ENCODE data around the gene CCL27. TPM values are rescaled to one million over a fixed set of nuclear protein-coding genes. Genes with fewer than 3 reads are reported as not detected.
A peak's percentile ranks its signal among the peaks of the same experiment; 100 is the strongest.

CCL27 gene
- total and polyA plus RNA-seq, 2 donors from 2014 or later, result not detected

GRCh38 chr9:34701023-34701768 lies 38.7 kb upstream of the CCL27 start:
- H3K9ac ChIP-seq (ENCODE audit: low read length in 3 of 3), result peak overlapping the region in 2 of 3 donors; percentile 65 to 73
- intact Hi-C loops (cut with DNase I), result no loop called here

GRCh38 chr9:34694811-34695210 lies 32.4 kb upstream of the CCL27 start:
- FAIRE-seq (no peak), DNase-seq (no peak)
- no peak overlapping the region for H3K27ac ChIP-seq (ENCODE audit: low read depth in 2 of 2, low read length in 2 of 2)
- no peak overlapping the region for H3K9ac ChIP-seq (ENCODE audit: low read length in 3 of 3)
- no peaks in the 10 kb centered on the region for H3K9me3 ChIP-seq (ENCODE audit: control insufficient read depth in 2 of 3, insufficient read depth in 1 of 3, low read length in 3 of 3)
- no peaks in the 10 kb centered on the region for H3K4me1 ChIP-seq (ENCODE audit: control insufficient read depth in 2 of 3, insufficient read depth in 2 of 3, low read depth in 1 of 3, low read length in 3 of 3)
- TF ChIP-seq CTCF (IDR thresholded peaks at IDR 0.05; ENCODE audit: borderline replicate concordance, extremely low read depth, insufficient read depth), result no peak
- intact Hi-C loops (cut with DNase I), result no loop called here
- no peak overlapping the region for H3K4me3 ChIP-seq (ENCODE audit: low read length in 3 of 3)
- H3K27me3 ChIP-seq (ENCODE audit: control insufficient read depth, insufficient read depth, low read length), result no peaks in the 10 kb centered on the region
- no peaks in the 10 kb centered on the region for H3K36me3 ChIP-seq (ENCODE audit: control insufficient read depth in 2 of 3, insufficient read depth in 3 of 3, low read length in 3 of 3)

More at GRCh38 chr9:34701023-34701768, 38.7 kb upstream of the CCL27 start:
- Histone ChIP-seq H3K4me3 (ENCODE audit: low read length in 3 of 3) (peak overlapping the region in 2 of 3 donors; percentile 79), H3K27ac (ENCODE audit: low read depth in 2 of 2, low read length in 2 of 2) (peak overlapping the region in 1 of 2 donors; percentile 20), H3K36me3 (ENCODE audit: control insufficient read depth in 2 of 3, insufficient read depth in 3 of 3, low read length in 3 of 3) (no peaks in the 10 kb centered on the region), H3K27me3 (ENCODE audit: control insufficient read depth, insufficient read depth, low read length) (no peaks in the 10 kb centered on the region), H3K9me3 (ENCODE audit: control insufficient read depth in 2 of 3, insufficient read depth in 1 of 3, low read length in 3 of 3) (no peaks in the 10 kb centered on the region), H3K4me1 (ENCODE audit: control insufficient read depth in 2 of 3, insufficient read depth in 2 of 3, low read depth in 1 of 3, low read length in 3 of 3) (peaks cover 0 to 2% (median 0%) of the 10 kb centered on the region in 3 donors)
- TF ChIP-seq CTCF (IDR thresholded peaks at IDR 0.05; ENCODE audit: borderline replicate concordance, extremely low read depth, insufficient read depth), result peak; percentile 78
- FAIRE-seq (no peak), DNase-seq (peak; percentile 76 to 90 (median 86))

GRCh38 chr9:34693560-34693959 lies 31.1 kb upstream of the CCL27 start:
- DNase-seq, result no peak
- no peak for TF ChIP-seq CTCF (IDR thresholded peaks at IDR 0.05; ENCODE audit: borderline replicate concordance, extremely low read depth, insufficient read depth)
- no peak for FAIRE-seq
- H3K9ac ChIP-seq (ENCODE audit: low read length in 3 of 3), result no peak overlapping the region
- H3K9me3 ChIP-seq (ENCODE audit: control insufficient read depth in 2 of 3, insufficient read depth in 1 of 3, low read length in 3 of 3), result no peaks in the 10 kb centered on the region
- intact Hi-C loops (cut with DNase I), result no loop called here
- H3K27me3 ChIP-seq (ENCODE audit: control insufficient read depth, insufficient read depth, low read length), result no peaks in the 10 kb centered on the region
- H3K27ac ChIP-seq (ENCODE audit: low read depth in 2 of 2, low read length in 2 of 2), result no peak overlapping the region
- H3K36me3 ChIP-seq (ENCODE audit: control insufficient read depth in 2 of 3, insufficient read depth in 3 of 3, low read length in 3 of 3), result no peaks in the 10 kb centered on the region
- no peaks in the 10 kb centered on the region for H3K4me1 ChIP-seq (ENCODE audit: control insufficient read depth in 2 of 3, insufficient read depth in 2 of 3, low read depth in 1 of 3, low read length in 3 of 3)
- no peak overlapping the region for H3K4me3 ChIP-seq (ENCODE audit: low read length in 3 of 3)
